Fibroblast of skin of scalp (primary cell): ENCODE data around the gene RFFL.
"Not testable (repeated sequence)": the region's sequence is repeated elsewhere in the genome, so short reads cannot be mapped to it uniquely, and the experiment has no call there.

Experiments
- DNase-seq: peaks from one replicate; pipeline ENCODE4 v3.0.0-alpha.2; 2013

RFFL gene

GRCh38 chr17:35002876-35003551 lies 60.5 kb downstream of the RFFL start:
- DNase-seq = no peak

- DNase-seq = no peak
Observed at GRCh38 chr17:35001549-35001948, 62.0 kb downstream of the RFFL start.

- not testable (repeated sequence) for DNase-seq
Observed at GRCh38 chr17:35000965-35001364, 62.5 kb downstream of the RFFL start.

GRCh38 chr17:34999456-34999855 lies 64.1 kb downstream of the RFFL start:
- no peak for DNase-seq

GRCh38 chr17:34998205-34998604 lies 65.3 kb downstream of the RFFL start:
- peak; percentile 68 for DNase-seq

- DNase-seq = peak; percentile 81
Observed at GRCh38 chr17:34997355-34997862, 66.1 kb downstream of the RFFL start.

GRCh38 chr17:34996422-34997285 lies 66.9 kb downstream of the RFFL start:
- DNase-seq = no peak

GRCh38 chr17:34993031-34993430 lies 70.5 kb downstream of the RFFL start:
- DNase-seq = no peak

- DNase-seq = no peak
Observed at GRCh38 chr17:34991606-34992005, 71.9 kb downstream of the RFFL start.

- no peak for DNase-seq
Observed at GRCh38 chr17:34990921-34991365, 72.6 kb downstream of the RFFL start.

- no peak for DNase-seq
Observed at GRCh38 chr17:34989473-34989872, 74.0 kb downstream of the RFFL start.

GRCh38 chr17:34988644-34989043 lies 74.9 kb downstream of the RFFL start:
- no peak for DNase-seq

- no peak for DNase-seq
Observed at GRCh38 chr17:34987232-34987631, 76.3 kb downstream of the RFFL start.

GRCh38 chr17:34981538-34982241 lies 81.8 kb downstream of the RFFL start:
- no peak for DNase-seq

GRCh38 chr17:34980681-34981537 lies 82.6 kb downstream of the RFFL start:
- peak; percentile 87 for DNase-seq

GRCh38 chr17:34980353-34980680 lies 83.2 kb downstream of the RFFL start, which contains the start of gene LIG3:
Gene LIG3, plus strand, starts transcription at chr17:34980512. Its CDS starts 2,494 bp downstream, at chr17:34983006.
- peak; percentile 93 for DNase-seq

GRCh38 chr17:34979650-34980352 lies 83.7 kb downstream of the RFFL start:
- DNase-seq = peak; percentile 12

- no peak for DNase-seq
Observed at GRCh38 chr17:34979153-34979552, 84.4 kb downstream of the RFFL start.

GRCh38 chr17:34974794-34975785 lies 88.4 kb downstream of the RFFL start:
- no peak for DNase-seq

- DNase-seq = no peak
Observed at GRCh38 chr17:34974179-34974578, 89.3 kb downstream of the RFFL start.
